Left ventricle myocardium inferior (tissue), 1 donor: Measurements from ENCODE around the gene LRP10. TPM values are rescaled to one million over a fixed set of nuclear protein-coding genes. Genes with fewer than 3 reads are reported as not detected.
"Not testable (repeated sequence)": the region's sequence is repeated elsewhere in the genome, so short reads cannot be mapped to it uniquely, and the experiment has no call there.

ENCODE experiments used
- DNase-seq: peaks from one replicate; pipeline ENCODE4 v3.0.0-alpha.2; 2020
- H3K27ac ChIP-seq: fragments of 200-600 bp; replicated peaks from 2 replicates; pipeline ENCODE4 v1.8.0; 2021
- H3K27me3 ChIP-seq: fragments of 200-600 bp; 2 replicates; pipeline ENCODE4 v1.8.0; 2021; ENCODE audit warnings: low read depth
- H3K36me3 ChIP-seq: fragments of 200-600 bp; 2 replicates; pipeline ENCODE4 v1.8.0; 2021
- H3K4me1 ChIP-seq: fragments of 200-600 bp; 2 replicates; pipeline ENCODE4 v1.8.0; 2021
- H3K4me3 ChIP-seq: fragments of 200-600 bp; 2 replicates; pipeline ENCODE4 v1.8.0; 2021; ENCODE audit warnings: mild to moderate bottlenecking, moderate library complexity
- H3K9me3 ChIP-seq: fragments of 200-600 bp; replicated peaks from 2 replicates; pipeline ENCODE4 v1.8.0; 2021
- intact Hi-C: fragments of 100-400 bp; cut with micrococcal nuclease; formaldehyde crosslinking; loops from one replicate; pipeline ENCODE4 v1.11.0; 2022
- total RNA-seq: library from RNA; stranded (reverse); fragmentation: NEBNext Ultra II Directional; extraction: Animal tissue kit (Norgen Biotek cat#: 25700); gene quantifications from one replicate; pipeline ENCODE4 v1.2.1, GENCODE V29; 2021
- TF ChIP-seq, protein P1 (sequence below): fragments of 200-600 bp; IDR thresholded peaks from 2 replicates; pipeline ENCODE4 v1.8.0; 2021; ENCODE audit warnings: antibody characterized with exemption, mild to moderate bottlenecking, borderline replicate concordance
- donor health status: DM: no; HTN: yes; CAD: no; lungs with severe emphysema.

The LRP10 gene
- total RNA-seq, 1 donor from 2014 or later = 48.3 TPM

DNA sequence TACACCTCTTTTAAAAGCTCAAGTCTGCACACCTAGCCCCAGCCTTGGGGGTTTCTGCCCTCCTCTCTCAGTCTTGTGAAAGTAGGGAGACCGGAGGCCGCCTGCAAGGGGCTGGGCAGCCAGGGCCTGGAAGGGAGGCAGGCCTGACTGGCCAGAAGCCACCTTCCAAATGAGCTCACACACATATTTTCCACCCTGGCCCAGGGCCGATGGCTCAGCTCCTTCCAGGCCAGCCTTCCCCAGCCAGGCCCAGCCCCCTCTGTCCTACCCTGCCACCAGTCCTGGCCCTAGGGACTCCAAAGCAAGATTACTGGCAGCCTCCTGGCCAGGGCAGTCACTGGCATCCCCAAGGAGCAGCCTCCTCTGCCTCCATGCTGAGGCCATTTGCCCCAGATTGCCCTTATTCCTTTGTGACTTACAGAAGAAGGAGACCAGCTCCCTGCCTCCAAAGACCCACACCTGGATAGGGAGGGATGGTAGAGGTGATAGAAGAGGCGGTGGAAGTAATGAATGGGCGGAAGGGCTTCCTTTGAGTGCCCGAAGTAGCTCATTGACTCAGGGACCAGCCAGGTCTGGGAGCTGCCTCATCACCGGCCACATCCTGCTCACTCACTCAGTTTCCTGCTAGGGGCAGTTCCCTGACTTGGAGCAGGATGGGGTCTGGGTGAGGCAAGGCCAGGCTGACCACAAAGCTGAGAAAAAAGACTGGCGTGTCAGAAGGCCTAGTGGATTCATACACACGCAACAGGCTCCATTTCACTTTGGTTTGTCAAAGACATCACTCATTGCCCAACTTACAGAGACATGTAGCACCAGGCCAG lies 20.4 kb upstream of the LRP10 start:
- Histone ChIP-seq H3K4me3 (no peak overlapping the region), H3K27ac (peak overlapping the region; percentile 88), H3K36me3 (peaks cover 5% of the 10 kb centered on the region), H3K9me3 (no peaks in the 10 kb centered on the region), H3K4me1 (peaks cover 68% of the 10 kb centered on the region), H3K27me3 (no peaks in the 10 kb centered on the region)
- TF ChIP-seq, protein P1, sequence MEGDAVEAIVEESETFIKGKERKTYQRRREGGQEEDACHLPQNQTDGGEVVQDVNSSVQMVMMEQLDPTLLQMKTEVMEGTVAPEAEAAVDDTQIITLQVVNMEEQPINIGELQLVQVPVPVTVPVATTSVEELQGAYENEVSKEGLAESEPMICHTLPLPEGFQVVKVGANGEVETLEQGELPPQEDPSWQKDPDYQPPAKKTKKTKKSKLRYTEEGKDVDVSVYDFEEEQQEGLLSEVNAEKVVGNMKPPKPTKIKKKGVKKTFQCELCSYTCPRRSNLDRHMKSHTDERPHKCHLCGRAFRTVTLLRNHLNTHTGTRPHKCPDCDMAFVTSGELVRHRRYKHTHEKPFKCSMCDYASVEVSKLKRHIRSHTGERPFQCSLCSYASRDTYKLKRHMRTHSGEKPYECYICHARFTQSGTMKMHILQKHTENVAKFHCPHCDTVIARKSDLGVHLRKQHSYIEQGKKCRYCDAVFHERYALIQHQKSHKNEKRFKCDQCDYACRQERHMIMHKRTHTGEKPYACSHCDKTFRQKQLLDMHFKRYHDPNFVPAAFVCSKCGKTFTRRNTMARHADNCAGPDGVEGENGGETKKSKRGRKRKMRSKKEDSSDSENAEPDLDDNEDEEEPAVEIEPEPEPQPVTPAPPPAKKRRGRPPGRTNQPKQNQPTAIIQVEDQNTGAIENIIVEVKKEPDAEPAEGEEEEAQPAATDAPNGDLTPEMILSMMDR = no peak
- intact Hi-C loops = loop anchor here (5.0 to 10.0 kb wide), 2 partner anchors 34 to 286 kb away; partner anchors contain the start of gene SLC7A7
- DNase-seq = peak; percentile 91

GRCh38 chr14:22852178-22852577 lies 19.4 kb upstream of the LRP10 start:
- not testable (repeated sequence) for H3K4me3 ChIP-seq, DNase-seq, H3K36me3 ChIP-seq, H3K9me3 ChIP-seq, H3K27me3 ChIP-seq
- H3K27ac ChIP-seq = peak overlapping the region; percentile 88
- intact Hi-C loops = loop anchor here (5.0 to 10.0 kb wide), 2 partner anchors 35 to 287 kb away; partner anchors contain the start of gene SLC7A7
- H3K4me1 ChIP-seq = peaks cover 58% of the 10 kb centered on the region

- H3K4me1 ChIP-seq = peaks cover 54% of the 10 kb centered on the region
- DNase-seq = no peak
- H3K4me3 ChIP-seq = no peak overlapping the region
- no peaks in the 10 kb centered on the region for H3K36me3 ChIP-seq
- H3K27me3 ChIP-seq = no peaks in the 10 kb centered on the region
- H3K27ac ChIP-seq = no peak overlapping the region
- intact Hi-C loops = loop anchor here (5.0 to 10.0 kb wide), 2 partner anchors 35 to 288 kb away; partner anchors contain the start of gene SLC7A7
- TF ChIP-seq, protein P1 = no peak
- H3K9me3 ChIP-seq = peaks cover 8% of the 10 kb centered on the region
These were observed 19.0 kb upstream of the LRP10 start for GRCh38 chr14:22852599-22852939.

DNA sequence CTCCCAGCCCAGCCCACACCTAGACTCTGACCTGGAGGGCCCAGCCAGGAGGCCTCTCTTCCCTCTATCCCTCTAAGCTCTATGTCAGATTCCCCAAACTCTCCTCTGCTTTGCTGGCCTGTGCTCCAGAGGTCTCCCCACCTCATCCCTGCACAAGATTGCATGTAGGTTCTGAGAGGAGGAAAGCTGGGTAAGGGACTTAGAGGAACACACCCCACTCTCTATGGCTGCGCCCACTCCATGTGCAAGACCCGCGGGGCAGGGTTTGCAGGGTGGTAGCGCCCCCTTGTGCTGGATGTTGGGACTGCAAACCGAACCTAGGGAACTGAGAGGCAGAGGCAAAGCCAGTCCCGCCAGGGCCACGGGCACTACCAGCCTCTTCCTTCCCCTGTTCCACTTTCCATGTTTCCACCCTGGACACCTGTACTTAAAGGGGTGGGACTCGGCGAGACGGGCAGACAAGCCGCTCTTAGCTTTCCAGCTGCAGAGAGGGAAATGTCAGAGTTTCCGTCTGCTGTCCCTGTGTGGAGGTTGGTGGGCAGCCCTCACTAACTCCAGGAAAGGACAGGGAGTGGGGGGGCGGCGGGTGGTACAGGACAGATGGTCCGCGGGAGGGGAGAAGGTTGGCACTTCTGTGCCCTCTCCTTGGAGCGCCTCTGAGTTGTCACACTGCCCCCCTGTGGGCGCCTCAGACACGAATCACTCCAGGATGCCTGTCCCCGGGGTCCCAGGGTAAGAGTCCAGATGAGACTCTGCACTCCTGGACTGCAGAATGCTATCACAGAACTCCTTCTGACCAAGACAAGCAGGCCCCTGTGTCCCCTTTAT lies 18.4 kb upstream of the LRP10 start:
- TF ChIP-seq, protein P1 = peak; percentile 87
- Histone ChIP-seq H3K27me3 (no peaks in the 10 kb centered on the region), H3K4me3 (peak overlapping the region; percentile 68), H3K9me3 (peaks cover 8% of the 10 kb centered on the region), H3K36me3 (no peaks in the 10 kb centered on the region), H3K27ac (peak overlapping the region; percentile 44), H3K4me1 (peaks cover 48% of the 10 kb centered on the region)
- intact Hi-C loops = loop anchor here (5.0 to 10.0 kb wide), 2 partner anchors 36 to 288 kb away; partner anchors contain the start of gene SLC7A7
- DNase-seq = peak; percentile 90

GRCh38 chr14:22854296-22854695 lies 17.2 kb upstream of the LRP10 start:
- H3K36me3 ChIP-seq, H3K4me3 ChIP-seq, DNase-seq, H3K9me3 ChIP-seq, H3K27me3 ChIP-seq, H3K27ac ChIP-seq: not testable (repeated sequence)
- H3K4me1 ChIP-seq = peaks cover 36% of the 10 kb centered on the region
- intact Hi-C loops = loop anchor here (5.0 to 10.0 kb wide), 2 partner anchors 37 to 289 kb away; partner anchors contain the start of gene SLC7A7

GRCh38 chr14:22854963-22855724 lies 16.4 kb upstream of the LRP10 start:
- no peak for DNase-seq
- no peak overlapping the region for H3K4me3 ChIP-seq
- TF ChIP-seq, protein P1 = no peak
- no peaks in the 10 kb centered on the region for H3K27me3 ChIP-seq
- intact Hi-C loops = loop anchor here (5.0 to 10.0 kb wide), 2 partner anchors 38 to 290 kb away; partner anchors contain the start of gene SLC7A7
- no peak overlapping the region for H3K27ac ChIP-seq
- peaks cover 28% of the 10 kb centered on the region for H3K4me1 ChIP-seq
- no peaks in the 10 kb centered on the region for H3K36me3 ChIP-seq
- peaks cover 8% of the 10 kb centered on the region for H3K9me3 ChIP-seq
